GDM1 (cell line): ENCODE measurements around the gene TIMM22.

ENCODE experiments used
- DNase-seq: peaks from one replicate; lab custom pipeline; 2025; lab: John Stamatoyannopoulos, UW

Gene TIMM22

DNA sequence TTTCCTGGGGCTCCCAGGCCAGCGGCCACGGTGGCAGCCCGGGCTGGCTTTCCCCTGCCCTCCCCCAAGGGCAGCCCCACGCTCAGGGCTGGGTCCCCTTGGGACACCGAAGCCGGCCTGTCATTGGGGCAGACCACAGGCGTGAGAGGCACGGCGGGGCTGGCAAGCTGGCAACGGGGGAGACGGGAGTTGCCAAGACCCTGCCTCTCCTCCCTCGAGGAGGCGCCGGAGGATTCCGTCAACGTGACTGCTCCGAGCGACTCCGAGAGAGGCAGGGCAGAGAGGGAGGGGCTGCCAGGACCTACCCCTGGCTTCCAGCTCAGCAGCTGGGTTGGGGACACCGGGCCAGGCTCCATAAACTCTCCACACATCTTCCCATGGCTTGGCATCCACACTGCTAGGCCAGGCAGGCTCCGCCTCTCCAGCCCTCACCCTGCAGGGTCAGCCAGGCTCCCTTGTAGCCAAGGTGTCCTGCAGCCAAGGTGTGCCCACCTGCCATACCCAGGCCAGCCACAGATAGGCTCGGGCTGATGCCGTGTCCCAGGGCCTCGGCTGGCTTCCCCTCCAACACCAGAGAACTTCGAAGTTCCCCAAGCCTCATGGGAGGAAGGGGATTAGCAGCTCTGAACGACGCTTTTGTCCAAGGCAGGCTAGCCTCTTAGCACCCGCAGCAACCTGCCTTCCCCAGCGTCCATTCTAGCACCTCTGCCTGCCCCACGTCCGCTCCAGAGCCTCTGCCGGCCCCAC lies 25.5 kb downstream of the TIMM22 start:
- no peak for DNase-seq

DNA sequence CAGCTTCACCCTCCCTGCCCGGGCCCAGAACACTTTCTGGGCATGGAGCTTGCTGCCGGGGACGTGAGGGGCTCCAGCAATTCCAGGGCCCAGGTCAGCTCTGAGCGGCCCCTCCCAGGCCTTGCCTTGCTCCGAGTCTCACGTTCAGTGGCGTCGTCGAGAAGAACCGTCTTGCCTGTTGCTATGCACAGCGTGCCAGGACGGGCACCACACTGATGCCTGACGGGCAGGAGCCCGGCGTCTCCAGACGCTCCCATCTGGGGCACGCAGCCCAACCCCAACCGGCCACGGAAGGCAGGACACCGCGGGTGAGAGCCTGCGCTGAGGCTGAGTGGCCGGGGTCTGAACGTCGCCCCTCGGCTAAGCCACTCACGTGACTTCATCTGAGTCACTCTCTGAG lies 27.1 kb downstream of the TIMM22 start:
- DNase-seq, result no peak

- no peak for DNase-seq
These were observed 29.0 kb downstream of the TIMM22 start for GRCh38 chr17:1025733-1026598.

- no peak for DNase-seq
These were observed 29.7 kb downstream of the TIMM22 start for GRCh38 chr17:1026599-1026975.

DNA sequence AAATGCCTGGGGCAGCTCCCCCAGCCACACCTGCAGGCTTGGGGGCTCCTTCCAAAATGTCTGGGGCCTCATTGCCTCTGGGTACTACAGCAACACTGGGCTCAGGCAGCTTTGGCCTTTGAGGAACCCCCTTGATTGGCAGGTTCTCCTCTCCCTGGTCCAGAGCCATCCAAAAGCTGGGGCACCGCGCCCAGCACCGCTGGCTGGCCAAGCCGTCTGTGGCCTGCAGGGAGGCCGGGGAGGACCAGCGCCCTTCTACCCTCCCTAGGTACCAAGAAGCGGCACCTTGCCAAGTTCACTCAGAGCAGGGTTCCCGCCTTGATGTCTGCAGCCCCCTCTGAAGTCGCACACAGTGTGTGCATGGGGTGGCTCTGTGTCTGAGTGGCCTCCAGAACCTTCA lies 30.1 kb downstream of the TIMM22 start:
- no peak for DNase-seq

- DNase-seq, result no peak
These were observed 32.4 kb downstream of the TIMM22 start for GRCh38 chr17:1029196-1029921.

DNA sequence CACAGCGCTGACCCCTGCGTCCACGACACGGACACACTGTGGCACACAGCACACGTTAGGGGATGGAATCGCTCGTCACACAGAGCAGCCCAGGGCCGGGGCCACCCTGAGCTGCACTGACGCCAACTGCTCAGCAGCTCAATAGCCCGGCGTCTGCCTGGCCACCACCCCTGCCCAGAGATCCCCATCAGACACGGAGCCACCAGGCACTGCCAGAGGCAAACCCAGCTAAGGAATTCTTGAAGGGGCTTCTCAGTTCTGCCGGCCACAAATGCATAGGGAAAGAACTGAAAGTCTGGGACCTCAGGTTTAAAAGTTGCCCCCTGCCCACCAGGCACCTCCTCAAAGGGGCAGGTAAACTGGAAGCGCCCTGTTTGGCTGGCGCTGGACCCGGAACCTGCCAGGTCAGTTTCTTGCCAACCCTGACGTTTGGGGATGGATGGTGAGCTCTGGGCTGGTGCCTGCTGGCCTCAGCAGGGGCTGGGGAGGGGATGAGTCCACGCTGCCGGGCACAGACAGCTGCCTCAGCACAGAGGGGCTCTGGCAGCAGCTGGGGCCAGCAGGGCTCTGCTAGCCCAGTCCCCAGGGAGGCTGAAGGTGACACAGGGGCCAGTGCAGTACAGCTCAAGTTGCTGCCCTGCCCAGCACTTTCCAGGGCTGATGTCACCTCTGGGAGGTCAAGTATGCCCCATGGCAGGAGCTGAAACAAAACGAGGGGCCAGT lies 33.2 kb downstream of the TIMM22 start:
- DNase-seq, result no peak

GRCh38 chr17:1030684-1031532 lies 34.0 kb downstream of the TIMM22 start:
- DNase-seq, result no peak

- no peak for DNase-seq
These were observed 34.8 kb downstream of the TIMM22 start for GRCh38 chr17:1031711-1032110.

GRCh38 chr17:1032391-1032790 lies 35.5 kb downstream of the TIMM22 start:
- no peak for DNase-seq

GRCh38 chr17:1033503-1033902 lies 36.6 kb downstream of the TIMM22 start:
- DNase-seq, result no peak

DNA sequence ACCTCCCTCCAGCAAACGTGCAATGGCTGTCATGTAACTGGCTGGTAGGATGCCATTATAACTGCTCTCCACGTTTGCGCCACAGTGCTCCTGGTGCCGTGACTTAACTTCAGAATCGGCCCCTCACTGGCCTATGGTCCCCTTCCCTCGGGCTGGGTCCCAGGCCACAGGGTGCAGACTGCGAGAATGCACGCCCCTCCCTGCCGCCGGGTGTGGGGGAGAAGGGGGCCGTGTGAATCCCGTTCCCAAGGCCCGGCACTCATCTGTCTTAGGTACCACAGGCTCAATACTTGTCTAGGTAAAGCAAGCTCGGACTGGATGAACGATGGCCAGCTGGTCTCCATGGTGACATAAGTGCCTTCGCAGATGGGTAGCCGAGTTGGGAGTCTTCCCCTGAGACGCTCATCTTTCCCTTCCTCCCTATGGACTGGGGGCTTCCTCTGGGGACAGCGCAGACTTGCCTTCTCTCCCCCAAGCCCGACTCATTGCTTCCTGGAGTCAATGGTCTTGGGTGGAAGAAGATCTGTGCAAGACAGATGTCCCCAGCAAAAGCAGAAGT lies 37.8 kb downstream of the TIMM22 start:
- no peak for DNase-seq

DNA sequence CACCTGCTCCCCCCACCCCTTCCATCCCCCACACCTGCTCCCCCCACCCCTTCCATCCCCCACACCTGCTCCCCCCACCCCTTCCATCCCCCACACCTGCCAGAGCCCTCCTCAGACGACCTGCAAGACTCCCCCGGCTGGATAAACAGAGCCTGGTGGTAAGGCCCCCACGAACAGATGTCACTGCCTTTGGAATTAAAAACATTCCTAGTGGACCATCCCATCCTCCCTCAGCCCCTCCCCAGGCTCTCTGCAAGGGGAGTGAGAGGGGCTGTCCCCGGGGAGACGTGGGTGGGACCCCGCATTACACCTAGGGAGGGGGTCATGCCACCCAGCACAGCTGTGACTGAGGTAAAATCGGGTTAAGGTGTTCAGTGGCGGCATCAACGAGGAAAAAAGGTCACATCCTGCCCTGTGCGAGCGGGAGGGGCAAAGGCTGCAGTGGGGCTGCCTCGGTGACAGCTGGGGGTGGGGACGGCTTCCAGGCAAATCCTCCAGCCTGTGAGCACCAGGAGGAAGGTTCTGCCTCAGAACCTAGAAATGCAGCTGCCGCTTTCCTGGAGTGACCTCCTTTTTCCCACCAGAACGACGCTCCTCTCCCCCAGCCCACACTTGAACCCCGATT lies 38.7 kb downstream of the TIMM22 start:
- no peak for DNase-seq

GRCh38 chr17:1036171-1036844 lies 39.4 kb downstream of the TIMM22 start:
- no peak for DNase-seq

DNA sequence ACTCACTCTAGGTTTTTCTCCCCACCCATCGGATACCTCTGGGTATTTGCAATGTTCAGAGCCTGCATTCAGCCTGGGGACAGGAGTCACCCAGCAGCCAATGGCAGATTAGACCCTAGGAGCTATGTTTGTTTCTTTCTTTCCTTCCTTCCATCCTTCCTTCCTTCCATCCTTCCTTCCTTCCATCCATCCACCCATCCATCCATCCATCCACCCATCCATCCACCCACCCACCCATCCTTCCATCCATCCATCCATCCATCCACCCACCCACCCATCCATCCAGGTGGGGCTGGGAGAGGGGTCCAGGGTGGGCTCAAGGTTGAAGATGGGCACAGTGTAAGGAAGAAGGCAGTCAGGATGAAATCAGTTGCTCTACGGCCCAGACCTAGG lies 39.9 kb downstream of the TIMM22 start:
- no peak for DNase-seq

GRCh38 chr17:1037238-1037879 lies 40.4 kb downstream of the TIMM22 start:
- no peak for DNase-seq

DNA sequence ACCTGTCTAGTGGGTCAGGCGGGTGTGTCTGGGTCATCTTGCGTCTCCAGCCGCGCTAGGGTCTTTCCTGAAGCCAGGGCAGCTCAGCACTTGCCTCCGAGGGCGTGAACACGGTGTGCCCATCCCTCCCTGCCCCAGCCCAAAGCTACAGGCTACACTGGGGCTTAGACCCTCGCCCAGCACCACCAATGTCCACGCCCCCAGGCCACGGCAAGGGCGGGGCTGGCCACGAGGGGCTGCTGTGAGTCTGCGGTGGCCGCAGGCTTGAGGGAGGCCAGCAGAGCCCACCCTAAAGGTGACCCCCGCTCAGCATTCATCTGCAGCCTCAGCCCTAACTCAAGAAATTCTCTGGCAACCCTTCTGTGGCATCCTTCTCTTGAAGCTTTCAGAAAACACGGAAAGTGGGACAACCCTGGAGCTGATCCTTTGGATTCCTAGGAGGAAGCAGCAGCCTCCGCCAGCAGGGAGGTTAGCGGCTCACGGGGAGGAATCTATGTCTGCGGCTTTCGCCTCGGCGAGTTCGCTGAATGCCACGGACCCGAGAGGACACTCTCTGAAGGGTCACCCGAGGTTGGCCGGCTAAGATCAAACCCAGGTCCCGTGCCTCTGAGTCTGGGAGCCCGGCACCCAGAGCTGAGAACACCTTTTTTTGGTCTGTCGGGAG lies 41.7 kb downstream of the TIMM22 start:
- no peak for DNase-seq

GRCh38 chr17:1039123-1039507 lies 42.2 kb downstream of the TIMM22 start:
- no peak for DNase-seq
